HG03354 (cell line): ENCODE data around the gene ZDHHC12.

Experiments used
- ATAC-seq: cut with Tn5 transposase; IDR thresholded peaks from one replicate; pipeline ENCODE4 v1.9.1; 2021; ENCODE audit warnings: mild to moderate bottlenecking; ENCODE audit not compliant: unreplicated experiment, poor library complexity, severe bottlenecking

Gene ZDHHC12

GRCh38 chr9:128731691-128732090, 7.8 kb upstream of the ZDHHC12 start:
- no peak for ATAC-seq

GRCh38 chr9:128731093-128731492, 7.2 kb upstream of the ZDHHC12 start:
- no peak for ATAC-seq

GRCh38 chr9:128729766-128730517, 6.0 kb upstream of the ZDHHC12 start:
- no peak for ATAC-seq

GRCh38 chr9:128729302-128729701, 5.4 kb upstream of the ZDHHC12 start:
- no peak for ATAC-seq

- ATAC-seq: no peak
These were observed 4.4 kb upstream of the ZDHHC12 start for GRCh38 chr9:128728298-128728697.

- no peak for ATAC-seq
These were observed 3.8 kb upstream of the ZDHHC12 start for GRCh38 chr9:128727640-128728248.

GRCh38 chr9:128724744-128725211, 851 bp upstream of the ZDHHC12 start:
- no peak for ATAC-seq

GRCh38 chr9:128723352-128723865, 518 bp downstream of the ZDHHC12 start:
- ATAC-seq: no peak

GRCh38 chr9:128722380-128723351, 1.3 kb downstream of the ZDHHC12 start:
- no peak for ATAC-seq

GRCh38 chr9:128721487-128722010, 2.4 kb downstream of the ZDHHC12 start:
- no peak for ATAC-seq

GRCh38 chr9:128720841-128721486, 3.0 kb downstream of the ZDHHC12 start:
- ATAC-seq: no peak

- ATAC-seq: no peak
These were observed 3.9 kb downstream of the ZDHHC12 start for GRCh38 chr9:128719919-128720605.

- no peak for ATAC-seq
These were observed 5.5 kb downstream of the ZDHHC12 start for GRCh38 chr9:128718475-128718874.

GRCh38 chr9:128718047-128718446, 5.9 kb downstream of the ZDHHC12 start:
- no peak for ATAC-seq

- no peak for ATAC-seq
These were observed 7.2 kb downstream of the ZDHHC12 start for GRCh38 chr9:128716581-128717254.

GRCh38 chr9:128715436-128715750, 8.5 kb downstream of the ZDHHC12 start:
- ATAC-seq: no peak

- no peak for ATAC-seq
These were observed 9.1 kb downstream of the ZDHHC12 start for GRCh38 chr9:128714586-128715435.
